Measurements from ENCODE around the gene PEAR1. TPM values are rescaled to one million over a fixed set of nuclear protein-coding genes. Genes with fewer than 3 reads are reported as not detected.

The PEAR1 gene
- polyA plus RNA-seq, 1 donor = 5.9 TPM

GRCh38 chr1:156929596-156930238 lies 36.2 kb downstream of the PEAR1 start:
- Histone ChIP-seq H3K4me3 (ENCODE audit: low read length) (no peak overlapping the region), H3K27me3 (ENCODE audit: control insufficient read depth, insufficient read depth, low read length) (peaks cover 56% of the 10 kb centered on the region)

GRCh38 chr1:156930483-156930882 lies 37.0 kb downstream of the PEAR1 start:
- peaks cover 48% of the 10 kb centered on the region for H3K27me3 ChIP-seq (ENCODE audit: control insufficient read depth, insufficient read depth, low read length)
- WGBS (ENCODE audit: insufficient coverage, low lambda C conversion rate) = no CpG with 5 or more reads among the region's 4 CpGs

More at GRCh38 chr1:156929596-156930238, 36.2 kb downstream of the PEAR1 start:
- WGBS (ENCODE audit: insufficient coverage, low lambda C conversion rate) = no CpG with 5 or more reads among the region's 6 CpGs
- H3K27ac ChIP-seq (ENCODE audit: low read length) = no peak overlapping the region
- peaks cover 12% of the 10 kb centered on the region for H3K36me3 ChIP-seq (ENCODE audit: control insufficient read depth, insufficient read depth, low read length)
- H3K4me1 ChIP-seq (ENCODE audit: control insufficient read depth, insufficient read depth, low read length) = peaks cover 4% of the 10 kb centered on the region
- no peaks in the 10 kb centered on the region for H3K9me3 ChIP-seq (ENCODE audit: control insufficient read depth, low read depth, low read length)
- DNase-seq = no peak

GRCh38 chr1:156931211-156931952 lies 37.9 kb downstream of the PEAR1 start:
- H3K9me3 ChIP-seq (ENCODE audit: control insufficient read depth, low read depth, low read length) = no peaks in the 10 kb centered on the region
- H3K27ac ChIP-seq (ENCODE audit: low read length) = no peak overlapping the region
- no peak for DNase-seq
- H3K36me3 ChIP-seq (ENCODE audit: control insufficient read depth, insufficient read depth, low read length) = peaks cover 25% of the 10 kb centered on the region
- H3K27me3 ChIP-seq (ENCODE audit: control insufficient read depth, insufficient read depth, low read length) = peaks cover 39% of the 10 kb centered on the region
- 82% methylated on average over 2 of the region's 11 CpGs for WGBS (ENCODE audit: insufficient coverage, low lambda C conversion rate)
- H3K4me1 ChIP-seq (ENCODE audit: control insufficient read depth, insufficient read depth, low read length) = peaks cover 4% of the 10 kb centered on the region
- no peak overlapping the region for H3K4me3 ChIP-seq (ENCODE audit: low read length)

More at GRCh38 chr1:156930483-156930882, 37.0 kb downstream of the PEAR1 start:
- no peak for DNase-seq
- no peak overlapping the region for H3K4me3 ChIP-seq (ENCODE audit: low read length)
- H3K27ac ChIP-seq (ENCODE audit: low read length) = no peak overlapping the region
- H3K4me1 ChIP-seq (ENCODE audit: control insufficient read depth, insufficient read depth, low read length) = peaks cover 4% of the 10 kb centered on the region
- H3K36me3 ChIP-seq (ENCODE audit: control insufficient read depth, insufficient read depth, low read length) = peaks cover 18% of the 10 kb centered on the region
- no peaks in the 10 kb centered on the region for H3K9me3 ChIP-seq (ENCODE audit: control insufficient read depth, low read depth, low read length)

- no peak for DNase-seq
- Histone ChIP-seq H3K27ac (ENCODE audit: low read length) (no peak overlapping the region), H3K4me3 (ENCODE audit: low read length) (no peak overlapping the region), H3K4me1 (ENCODE audit: control insufficient read depth, insufficient read depth, low read length) (peaks cover 4% of the 10 kb centered on the region), H3K27me3 (ENCODE audit: control insufficient read depth, insufficient read depth, low read length) (peaks cover 32% of the 10 kb centered on the region), H3K36me3 (ENCODE audit: control insufficient read depth, insufficient read depth, low read length) (peaks cover 33% of the 10 kb centered on the region), H3K9me3 (ENCODE audit: control insufficient read depth, low read depth, low read length) (no peaks in the 10 kb centered on the region)
- no CpG with 5 or more reads among the region's 8 CpGs for WGBS (ENCODE audit: insufficient coverage, low lambda C conversion rate)
Observed at GRCh38 chr1:156931974-156932710, 38.6 kb downstream of the PEAR1 start.

- DNase-seq = no peak
- Histone ChIP-seq H3K4me1 (ENCODE audit: control insufficient read depth, insufficient read depth, low read length) (no peaks in the 10 kb centered on the region), H3K27ac (ENCODE audit: low read length) (no peak overlapping the region), H3K27me3 (ENCODE audit: control insufficient read depth, insufficient read depth, low read length) (peaks cover 22% of the 10 kb centered on the region), H3K4me3 (ENCODE audit: low read length) (no peak overlapping the region), H3K9me3 (ENCODE audit: control insufficient read depth, low read depth, low read length) (no peaks in the 10 kb centered on the region), H3K36me3 (ENCODE audit: control insufficient read depth, insufficient read depth, low read length) (peaks cover 42% of the 10 kb centered on the region)
- 100% methylated on average over 1 of the region's 6 CpGs for WGBS (ENCODE audit: insufficient coverage, low lambda C conversion rate)
Observed at GRCh38 chr1:156933136-156933535, 39.6 kb downstream of the PEAR1 start.

GRCh38 chr1:156935505-156936128 lies 42.1 kb downstream of the PEAR1 start:
- Histone ChIP-seq H3K4me1 (ENCODE audit: control insufficient read depth, insufficient read depth, low read length) (no peaks in the 10 kb centered on the region), H3K27ac (ENCODE audit: low read length) (no peak overlapping the region), H3K27me3 (ENCODE audit: control insufficient read depth, insufficient read depth, low read length) (peaks cover under 1% of the 10 kb centered on the region), H3K36me3 (ENCODE audit: control insufficient read depth, insufficient read depth, low read length) (peaks cover 67% of the 10 kb centered on the region), H3K4me3 (ENCODE audit: low read length) (no peak overlapping the region), H3K9me3 (ENCODE audit: control insufficient read depth, low read depth, low read length) (no peaks in the 10 kb centered on the region)
- no peak for DNase-seq
- WGBS (ENCODE audit: insufficient coverage, low lambda C conversion rate) = no CpG with 5 or more reads among the region's 17 CpGs

GRCh38 chr1:156936191-156936590 lies 42.7 kb downstream of the PEAR1 start:
- Histone ChIP-seq H3K27ac (ENCODE audit: low read length) (no peak overlapping the region), H3K9me3 (ENCODE audit: control insufficient read depth, low read depth, low read length) (no peaks in the 10 kb centered on the region), H3K27me3 (ENCODE audit: control insufficient read depth, insufficient read depth, low read length) (no peaks in the 10 kb centered on the region), H3K4me1 (ENCODE audit: control insufficient read depth, insufficient read depth, low read length) (no peaks in the 10 kb centered on the region), H3K4me3 (ENCODE audit: low read length) (no peak overlapping the region), H3K36me3 (ENCODE audit: control insufficient read depth, insufficient read depth, low read length) (peaks cover 73% of the 10 kb centered on the region)
- no CpG with 5 or more reads among the region's 5 CpGs for WGBS (ENCODE audit: insufficient coverage, low lambda C conversion rate)
- no peak for DNase-seq

- H3K9me3 ChIP-seq (ENCODE audit: control insufficient read depth, low read depth, low read length) = no peaks in the 10 kb centered on the region
- peaks cover 78% of the 10 kb centered on the region for H3K36me3 ChIP-seq (ENCODE audit: control insufficient read depth, insufficient read depth, low read length)
- no peaks in the 10 kb centered on the region for H3K4me1 ChIP-seq (ENCODE audit: control insufficient read depth, insufficient read depth, low read length)
- DNase-seq = no peak
- WGBS (ENCODE audit: insufficient coverage, low lambda C conversion rate) = no CpG with 5 or more reads among the region's 10 CpGs
- no peak overlapping the region for H3K4me3 ChIP-seq (ENCODE audit: low read length)
- no peaks in the 10 kb centered on the region for H3K27me3 ChIP-seq (ENCODE audit: control insufficient read depth, insufficient read depth, low read length)
- H3K27ac ChIP-seq (ENCODE audit: low read length) = no peak overlapping the region
Observed at GRCh38 chr1:156936721-156937220, 43.3 kb downstream of the PEAR1 start.

GRCh38 chr1:156937883-156938282 lies 44.4 kb downstream of the PEAR1 start:
- H3K27me3 ChIP-seq (ENCODE audit: control insufficient read depth, insufficient read depth, low read length) = no peaks in the 10 kb centered on the region
- H3K4me3 ChIP-seq (ENCODE audit: low read length) = no peak overlapping the region
- H3K27ac ChIP-seq (ENCODE audit: low read length) = no peak overlapping the region
- peaks cover 89% of the 10 kb centered on the region for H3K36me3 ChIP-seq (ENCODE audit: control insufficient read depth, insufficient read depth, low read length)
- H3K9me3 ChIP-seq (ENCODE audit: control insufficient read depth, low read depth, low read length) = no peaks in the 10 kb centered on the region
- DNase-seq = no peak
- no peaks in the 10 kb centered on the region for H3K4me1 ChIP-seq (ENCODE audit: control insufficient read depth, insufficient read depth, low read length)
- no CpG with 5 or more reads among the region's 8 CpGs for WGBS (ENCODE audit: insufficient coverage, low lambda C conversion rate)

GRCh38 chr1:156938813-156939212 lies 45.3 kb downstream of the PEAR1 start:
- no peak for DNase-seq
- WGBS (ENCODE audit: insufficient coverage, low lambda C conversion rate) = no CpG with 5 or more reads among the region's 7 CpGs
- H3K27me3 ChIP-seq (ENCODE audit: control insufficient read depth, insufficient read depth, low read length) = no peaks in the 10 kb centered on the region
- H3K4me3 ChIP-seq (ENCODE audit: low read length) = no peak overlapping the region
- no peak overlapping the region for H3K27ac ChIP-seq (ENCODE audit: low read length)
- H3K9me3 ChIP-seq (ENCODE audit: control insufficient read depth, low read depth, low read length) = no peaks in the 10 kb centered on the region
- peaks cover 94% of the 10 kb centered on the region for H3K36me3 ChIP-seq (ENCODE audit: control insufficient read depth, insufficient read depth, low read length)
- no peaks in the 10 kb centered on the region for H3K4me1 ChIP-seq (ENCODE audit: control insufficient read depth, insufficient read depth, low read length)
